Activated CD4-positive, alpha-beta T cell treated with anti-CD3 and anti-CD28 coated beads, Interleukin-10, Interleukin-2, amounts not matched to agents 100 ng/mL and 50 ng/mL, durations not matched to agents 16 hours and 8 hours (primary cell): ENCODE results near the gene C1QL2.

Experiments used
- DNase-seq: peaks from one replicate; pipeline ENCODE4 v3.0.0-alpha.2; 2020

The C1QL2 gene

GRCh38 chr2:119158563-119159347, at the start of gene C1QL2:
C1QL2 (minus strand) TSS chr2:119158751; CDS start chr2:119158269, 482 bp downstream.
- no peak for DNase-seq

DNA sequence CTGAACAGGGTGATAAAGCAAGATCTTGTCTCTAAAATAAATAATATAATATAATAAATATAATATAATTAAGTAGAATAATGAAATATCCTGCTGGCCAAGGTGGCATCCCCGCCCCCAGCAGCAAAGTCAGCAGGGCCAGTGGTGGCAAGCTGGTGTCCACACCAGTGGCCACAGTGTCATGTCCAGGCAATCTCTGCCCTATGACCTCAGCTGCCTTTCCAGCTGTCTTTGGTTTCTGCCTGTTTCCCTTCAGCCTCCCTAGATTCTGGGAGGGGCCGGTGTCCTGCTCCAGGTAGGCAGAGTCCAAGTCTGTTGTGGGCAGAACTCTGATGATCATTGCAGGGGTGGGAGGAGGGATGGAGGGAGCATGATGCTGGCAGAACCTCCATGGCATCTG, 48.9 kb upstream of the C1QL2 start:
- DNase-seq = no peak

DNA sequence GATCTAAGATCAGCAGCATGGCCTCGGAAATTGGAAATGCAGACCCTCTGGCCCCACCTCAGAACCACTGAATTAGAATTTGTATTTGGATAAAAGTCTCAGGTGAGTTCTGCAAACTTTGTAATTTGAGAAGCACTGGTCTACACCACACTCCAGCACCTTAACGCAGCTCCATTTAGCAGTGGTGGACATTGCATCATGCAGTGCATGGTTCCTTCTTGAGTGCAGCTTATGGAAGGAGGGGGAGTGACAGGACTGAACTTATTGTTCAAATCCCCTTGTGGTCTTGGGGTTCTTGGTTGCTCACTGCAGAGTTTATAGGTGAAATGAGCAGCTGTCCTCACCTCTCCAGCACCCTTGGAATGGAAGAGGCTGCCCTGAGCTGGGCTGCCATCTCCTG, 47.6 kb upstream of the C1QL2 start:
- no peak for DNase-seq

GRCh38 chr2:119205001-119205706, 46.6 kb upstream of the C1QL2 start:
- DNase-seq = no peak

GRCh38 chr2:119204525-119204924, 46.0 kb upstream of the C1QL2 start:
- DNase-seq = no peak

- no peak for DNase-seq
These were observed 44.2 kb upstream of the C1QL2 start for GRCh38 chr2:119202610-119203310.

DNA sequence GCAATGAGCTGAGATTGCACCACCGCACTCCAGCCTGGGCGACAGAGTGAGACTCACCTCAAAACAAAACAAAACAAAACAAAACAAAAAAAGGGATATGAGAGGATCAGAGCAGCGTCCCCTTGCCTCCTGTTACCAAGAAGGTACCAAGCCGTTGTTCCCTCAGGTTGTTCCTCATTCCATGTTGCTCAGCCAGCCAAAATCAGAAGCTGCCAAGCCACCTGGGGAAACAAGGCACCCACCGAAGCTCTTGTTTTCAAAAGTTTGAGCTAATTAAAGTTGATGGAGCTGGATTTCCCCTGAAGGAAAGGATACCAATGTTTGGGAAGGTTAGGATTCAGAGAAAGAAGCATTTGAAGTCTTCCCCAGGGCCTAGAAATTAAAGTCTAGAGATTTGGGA, 43.3 kb upstream of the C1QL2 start:
- no peak for DNase-seq

DNA sequence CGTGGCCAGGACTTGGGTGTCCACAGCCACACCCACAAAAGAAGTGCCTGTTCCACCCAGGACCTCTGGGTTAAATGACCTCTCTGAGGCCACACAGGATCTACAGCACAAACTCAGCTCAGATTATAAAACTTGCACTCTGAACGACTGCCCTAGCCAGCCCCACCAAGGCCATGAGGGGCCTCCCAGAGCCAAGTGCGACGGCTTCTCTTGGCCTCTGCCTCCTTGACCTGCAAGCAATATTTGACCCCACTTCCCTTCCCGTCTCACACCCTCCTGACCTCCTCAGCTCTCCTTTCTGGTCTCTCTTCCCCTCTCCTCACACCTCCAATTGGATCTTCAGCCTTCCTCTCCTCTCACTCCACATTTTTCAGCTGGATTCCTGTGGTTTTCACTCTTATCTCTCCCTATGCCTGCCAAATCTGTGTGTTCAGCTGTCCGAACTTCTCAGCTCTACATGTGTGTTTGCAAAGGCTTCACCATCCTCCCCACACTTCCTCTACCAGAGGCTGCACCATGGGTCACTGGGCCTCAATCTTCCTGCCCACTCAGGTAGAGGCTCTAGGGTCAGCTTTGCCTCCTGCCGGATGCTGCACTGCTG, 39.8 kb upstream of the C1QL2 start:
- DNase-seq = no peak

- no peak for DNase-seq
These were observed 39.1 kb upstream of the C1QL2 start for GRCh38 chr2:119197529-119198239.

GRCh38 chr2:119197126-119197405, 38.5 kb upstream of the C1QL2 start:
- no peak for DNase-seq

DNA sequence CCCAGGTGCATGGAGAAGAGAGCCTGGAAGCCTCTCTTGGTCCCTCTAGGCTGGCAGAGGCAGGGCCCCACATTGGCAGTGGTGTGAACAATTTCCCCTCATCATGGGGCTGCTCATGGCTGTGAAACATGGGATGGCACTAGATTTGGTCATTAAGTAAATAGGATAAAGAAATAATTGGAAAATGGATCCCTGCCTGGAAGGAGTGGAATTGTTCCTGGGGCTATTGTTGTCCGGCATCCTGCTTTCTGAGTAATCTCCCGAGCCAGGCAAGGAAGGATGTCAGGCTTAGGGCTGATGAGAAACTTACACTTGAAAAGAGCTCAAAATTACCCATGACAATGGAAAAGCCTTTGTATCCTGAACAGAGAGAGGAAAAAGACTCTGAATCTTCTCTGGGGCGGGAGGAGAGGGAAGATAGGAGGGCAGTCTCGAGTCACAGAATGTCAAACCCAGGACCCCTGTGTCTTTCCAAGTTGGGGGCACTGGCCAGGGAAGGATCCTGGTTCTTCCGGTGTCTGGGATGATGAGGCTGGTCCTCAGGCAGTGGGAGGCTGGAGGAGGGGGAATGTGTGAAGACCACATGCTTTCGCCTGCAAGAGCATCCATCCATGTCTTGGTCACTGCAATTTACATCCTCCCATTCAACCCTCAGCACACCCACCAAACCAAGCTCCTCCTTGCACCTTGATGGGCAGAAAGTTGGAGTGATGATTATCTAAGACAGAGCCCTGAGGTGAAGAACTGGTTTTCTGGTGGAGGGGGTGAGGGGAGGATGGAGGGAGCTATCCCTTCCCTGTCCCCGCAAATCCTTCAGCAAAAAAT, 38.0 kb upstream of the C1QL2 start:
- DNase-seq = no peak

GRCh38 chr2:119195887-119196286, 37.3 kb upstream of the C1QL2 start:
- DNase-seq = no peak

GRCh38 chr2:119195001-119195400, 36.5 kb upstream of the C1QL2 start:
- DNase-seq = no peak

GRCh38 chr2:119192893-119193292, 34.3 kb upstream of the C1QL2 start:
- DNase-seq = no peak

GRCh38 chr2:119190321-119191111, 32.0 kb upstream of the C1QL2 start:
- DNase-seq = no peak

DNA sequence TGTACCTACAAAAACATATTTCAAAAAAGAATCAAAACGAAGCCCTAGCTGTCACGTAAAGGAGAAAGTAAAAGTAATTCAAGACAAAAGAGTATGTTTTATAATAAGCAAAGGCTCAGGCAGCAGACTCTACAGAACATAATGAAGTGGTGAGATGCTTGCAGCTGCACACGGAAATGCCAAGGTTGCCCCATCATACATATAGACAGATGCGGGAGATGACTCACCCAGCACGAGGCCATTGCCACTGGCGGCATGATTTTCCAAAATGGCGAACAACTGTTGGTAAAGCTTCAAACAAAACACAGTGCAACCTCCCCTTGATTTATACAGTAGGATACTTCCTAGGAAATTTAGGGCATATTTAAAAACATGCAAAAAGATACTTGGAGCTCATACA, 26.0 kb upstream of the C1QL2 start:
- no peak for DNase-seq

GRCh38 chr2:119181791-119182445, 23.4 kb upstream of the C1QL2 start:
- DNase-seq = no peak

DNA sequence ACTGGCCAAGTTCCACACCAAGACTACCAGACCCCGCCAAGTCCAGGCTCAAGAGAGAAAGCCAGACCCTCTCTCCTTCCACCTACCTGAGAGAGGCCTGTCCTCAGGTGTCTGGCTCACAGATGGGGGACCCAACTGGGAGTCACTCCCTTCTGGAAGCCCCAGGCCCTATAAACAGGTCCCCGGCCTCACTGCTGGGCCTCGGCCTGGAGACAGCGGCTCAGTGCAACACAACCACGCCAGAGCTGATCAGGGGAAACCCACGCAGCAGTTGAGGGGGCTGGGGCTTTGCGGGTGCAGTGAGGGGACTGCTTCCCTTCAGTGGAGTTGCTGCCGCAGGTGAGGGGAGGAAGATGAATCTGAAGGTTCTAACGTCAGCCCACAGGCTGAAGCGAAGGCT, 22.8 kb upstream of the C1QL2 start:
- no peak for DNase-seq

DNA sequence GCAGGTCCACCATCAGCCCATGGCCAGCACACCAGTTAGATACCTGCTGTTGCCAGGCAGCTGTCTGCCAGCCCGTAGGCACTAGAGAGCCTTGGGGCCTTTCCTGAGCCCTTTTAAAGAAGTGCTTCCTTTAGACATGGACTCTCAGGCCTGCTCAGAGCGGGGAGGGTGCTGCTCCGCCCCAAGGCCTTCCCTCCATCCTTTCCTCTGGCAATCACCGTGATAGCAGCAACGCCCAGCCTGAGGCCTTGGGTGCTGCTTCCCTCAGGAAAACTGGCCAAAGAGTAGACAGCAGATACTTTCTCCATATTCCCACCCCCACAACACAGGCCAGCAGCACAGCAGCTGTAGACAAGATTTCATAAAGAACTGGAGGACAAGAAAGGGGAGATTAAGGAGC, 22.3 kb upstream of the C1QL2 start:
- DNase-seq = no peak

DNA sequence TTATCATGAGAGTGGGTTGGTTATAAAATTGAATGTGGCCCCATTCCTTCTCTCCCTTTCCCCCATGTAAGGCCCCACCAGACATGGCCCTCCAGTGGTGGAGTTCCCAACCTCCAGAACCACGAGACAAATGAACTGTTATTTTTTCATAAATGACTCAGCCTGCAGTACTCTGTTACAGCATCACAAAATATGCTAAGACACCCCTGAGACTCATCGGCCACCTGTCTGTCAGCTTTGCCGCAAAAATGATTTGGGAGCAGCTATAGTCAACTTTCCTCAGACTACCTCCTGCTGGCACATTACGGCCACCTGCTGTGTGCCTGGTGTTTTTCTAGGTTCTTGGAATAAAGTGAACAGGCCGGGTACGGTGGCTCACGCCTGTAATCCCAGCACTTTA, 21.4 kb upstream of the C1QL2 start:
- DNase-seq = no peak

GRCh38 chr2:119179202-119179601, 20.7 kb upstream of the C1QL2 start:
- DNase-seq = no peak
